Globus pallidus (tissue), 1 donor: ENCODE measurements around the gene EXOC6B.
A peak's percentile ranks its signal among the peaks of the same experiment; 100 is the strongest.

Experiments
- DNase-seq: peaks from one replicate; pipeline ENCODE4 v3.0.0-alpha.2; 2015; ENCODE audit warnings: low spot score

The EXOC6B gene

GRCh38 chr2:72789241-72789640 is 36.6 kb downstream of the EXOC6B start:
- no peak for DNase-seq

- no peak for DNase-seq
Measured at GRCh38 chr2:72788756-72789155, 37.1 kb downstream of the EXOC6B start.

- DNase-seq: no peak
Measured at GRCh38 chr2:72785517-72785916, 40.3 kb downstream of the EXOC6B start.

GRCh38 chr2:72782520-72782919 is 43.3 kb downstream of the EXOC6B start:
- DNase-seq: no peak

- DNase-seq: no peak
Measured at GRCh38 chr2:72781480-72781879, 44.4 kb downstream of the EXOC6B start.

- no peak for DNase-seq
Measured at GRCh38 chr2:72780477-72780876, 45.4 kb downstream of the EXOC6B start.

- DNase-seq: no peak
Measured at GRCh38 chr2:72779495-72779894, 46.3 kb downstream of the EXOC6B start.

- no peak for DNase-seq
Measured at GRCh38 chr2:72778410-72778809, 47.4 kb downstream of the EXOC6B start.

GRCh38 chr2:72770879-72771461 is 54.9 kb downstream of the EXOC6B start:
- peak; percentile 86 for DNase-seq

GRCh38 chr2:72765997-72766609 is 59.7 kb downstream of the EXOC6B start:
- DNase-seq: no peak

- no peak for DNase-seq
Measured at GRCh38 chr2:72762276-72762675, 63.6 kb downstream of the EXOC6B start.

GRCh38 chr2:72759755-72760154 is 66.1 kb downstream of the EXOC6B start:
- no peak for DNase-seq

GRCh38 chr2:72757177-72757775 is 68.6 kb downstream of the EXOC6B start:
- DNase-seq: no peak

GRCh38 chr2:72755647-72756423 is 70.0 kb downstream of the EXOC6B start:
- no peak for DNase-seq

- DNase-seq: no peak
Measured at GRCh38 chr2:72754628-72755320, 71.1 kb downstream of the EXOC6B start.

GRCh38 chr2:72750977-72751639 is 74.7 kb downstream of the EXOC6B start:
- no peak for DNase-seq

GRCh38 chr2:72750466-72750865 is 75.4 kb downstream of the EXOC6B start:
- no peak for DNase-seq

GRCh38 chr2:72747344-72747743 is 78.5 kb downstream of the EXOC6B start:
- DNase-seq: no peak

GRCh38 chr2:72745679-72746368 is 80.0 kb downstream of the EXOC6B start:
- DNase-seq: peak; percentile 73

GRCh38 chr2:72744049-72744448 is 81.8 kb downstream of the EXOC6B start:
- DNase-seq: no peak

GRCh38 chr2:72743481-72743880 is 82.4 kb downstream of the EXOC6B start:
- DNase-seq: no peak
